Stimulated activated CD4-positive, alpha-beta T cell treated with anti-CD3 and anti-CD28 coated beads, TNF-alpha, amount 100 ng/mL, for 4 hours (primary cell): ENCODE measurements around the gene TACC3.

ENCODE experiments used
- DNase-seq, 3 experiments: peaks; one replicate each; pipeline ENCODE4 v3.0.0-alpha.2; 2020; ENCODE audit warnings: low read depth in 3 of 3

TACC3 gene

GRCh38 chr4:1760521-1761071 lies 39.3 kb downstream of the TACC3 start:
- no peak for DNase-seq

- no peak for DNase-seq
Measured at GRCh38 chr4:1761130-1761689, 39.9 kb downstream of the TACC3 start.

GRCh38 chr4:1762264-1763010 lies 41.1 kb downstream of the TACC3 start:
- DNase-seq = no peak

- DNase-seq = no peak
Measured at GRCh38 chr4:1763070-1763549, 41.8 kb downstream of the TACC3 start.

DNA sequence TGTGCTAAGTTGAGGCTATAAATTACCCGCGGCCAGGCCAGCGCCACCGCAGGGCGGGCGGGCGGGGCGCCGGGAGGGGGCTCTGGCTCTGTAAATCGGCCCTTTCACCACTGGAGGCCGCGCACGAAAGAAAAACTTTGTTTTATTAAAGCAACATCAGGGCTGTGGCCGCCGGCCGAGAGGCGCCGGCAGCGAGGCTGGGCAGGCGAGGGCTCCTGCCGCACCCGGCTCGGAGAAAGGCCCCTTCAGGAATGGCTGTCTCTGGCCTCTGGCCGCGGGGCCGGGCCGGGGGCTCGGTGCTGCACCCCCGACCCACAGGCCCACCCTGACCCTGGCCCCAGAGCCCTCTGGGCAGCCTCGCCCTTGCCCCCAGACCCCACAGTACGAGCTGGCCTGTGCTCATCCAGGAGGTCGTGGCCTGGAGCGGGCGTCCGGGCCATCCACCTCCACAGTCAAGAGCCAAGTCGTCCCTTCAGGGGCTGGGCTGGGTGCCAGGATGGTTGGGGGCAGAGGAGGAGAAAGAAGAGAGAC lies 42.3 kb downstream of the TACC3 start:
- no peak for DNase-seq

- no peak for DNase-seq
Measured at GRCh38 chr4:1764670-1765069, 43.3 kb downstream of the TACC3 start.

DNA sequence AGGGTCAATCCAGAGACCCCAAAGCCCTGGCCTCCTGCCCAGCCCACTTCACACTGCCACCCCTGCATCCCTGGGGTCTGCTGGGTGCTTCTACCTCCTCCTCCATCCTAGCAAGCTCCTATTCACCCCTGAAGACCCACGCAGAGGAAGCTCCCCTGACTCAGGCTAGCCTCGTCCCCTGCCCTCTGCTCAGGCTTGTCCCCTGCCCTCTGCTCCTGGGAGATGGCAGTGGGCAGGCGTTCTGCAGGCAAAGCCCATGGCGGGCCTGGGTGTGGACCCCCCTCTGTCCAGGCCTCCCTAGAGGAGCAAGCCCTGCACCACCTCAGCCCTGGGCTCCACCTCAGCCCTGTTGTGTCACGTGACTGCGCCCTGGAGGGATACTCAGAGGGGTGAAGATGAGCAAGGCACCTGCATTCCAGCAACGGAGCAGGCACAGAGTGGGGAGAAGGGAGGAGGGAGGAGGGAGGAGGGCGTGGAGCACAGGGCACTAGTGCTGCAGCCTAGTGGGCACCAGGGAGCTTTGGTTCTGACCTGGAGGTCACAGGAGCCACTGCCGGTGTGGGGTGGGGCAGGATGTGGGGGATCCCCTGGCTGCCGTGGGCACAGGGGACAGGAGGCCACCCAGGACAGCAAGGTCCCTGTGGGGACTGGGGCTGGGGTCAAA lies 44.2 kb downstream of the TACC3 start:
- no peak for DNase-seq

DNA sequence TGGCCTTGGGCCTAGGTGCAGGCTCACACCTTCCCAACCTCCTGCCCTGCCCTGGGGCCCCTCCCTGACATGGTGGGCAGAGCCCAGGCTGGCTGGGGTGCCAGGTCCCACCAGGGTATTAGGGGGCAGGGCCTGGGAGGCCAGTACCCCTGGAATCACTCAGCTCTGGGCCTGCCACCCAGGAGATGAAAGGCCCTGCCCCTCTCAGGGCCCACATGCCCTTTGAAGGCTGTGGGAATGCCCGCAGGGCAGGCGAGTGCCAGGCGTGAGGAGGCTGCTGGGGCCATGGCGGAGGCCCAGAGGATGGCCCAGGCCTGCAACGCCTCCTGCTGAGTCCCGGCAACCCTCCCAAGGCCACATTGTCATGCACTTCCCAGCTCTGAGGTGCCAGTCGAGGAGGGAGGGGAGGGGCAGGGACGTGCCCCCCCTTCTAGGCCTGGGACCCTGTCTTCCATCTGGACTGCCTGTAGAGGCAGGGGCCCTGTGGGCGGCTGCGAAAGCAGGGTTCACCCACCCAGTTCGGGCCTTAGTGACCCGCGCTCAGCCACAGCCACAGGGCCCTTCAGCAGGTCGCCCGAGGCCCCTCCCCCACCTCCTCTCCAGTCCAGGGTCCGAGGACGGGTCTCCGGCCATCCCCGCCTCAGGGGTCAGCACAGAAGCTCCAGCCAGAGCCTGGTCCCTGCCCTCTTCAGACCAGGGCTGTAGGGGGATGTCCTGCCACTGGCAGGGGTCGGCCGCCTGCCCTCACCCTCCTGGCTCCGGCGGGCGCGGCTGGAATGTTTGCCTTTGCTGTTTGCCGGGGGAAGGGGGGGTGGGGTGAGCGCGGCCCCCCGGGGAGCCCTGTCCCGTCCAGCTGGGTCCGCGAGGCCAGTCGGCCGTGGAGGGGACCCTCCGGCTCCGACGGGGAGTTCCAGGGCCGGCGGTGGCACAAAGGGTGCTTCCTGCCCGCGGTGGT lies 45.1 kb downstream of the TACC3 start:
- no peak for DNase-seq

DNA sequence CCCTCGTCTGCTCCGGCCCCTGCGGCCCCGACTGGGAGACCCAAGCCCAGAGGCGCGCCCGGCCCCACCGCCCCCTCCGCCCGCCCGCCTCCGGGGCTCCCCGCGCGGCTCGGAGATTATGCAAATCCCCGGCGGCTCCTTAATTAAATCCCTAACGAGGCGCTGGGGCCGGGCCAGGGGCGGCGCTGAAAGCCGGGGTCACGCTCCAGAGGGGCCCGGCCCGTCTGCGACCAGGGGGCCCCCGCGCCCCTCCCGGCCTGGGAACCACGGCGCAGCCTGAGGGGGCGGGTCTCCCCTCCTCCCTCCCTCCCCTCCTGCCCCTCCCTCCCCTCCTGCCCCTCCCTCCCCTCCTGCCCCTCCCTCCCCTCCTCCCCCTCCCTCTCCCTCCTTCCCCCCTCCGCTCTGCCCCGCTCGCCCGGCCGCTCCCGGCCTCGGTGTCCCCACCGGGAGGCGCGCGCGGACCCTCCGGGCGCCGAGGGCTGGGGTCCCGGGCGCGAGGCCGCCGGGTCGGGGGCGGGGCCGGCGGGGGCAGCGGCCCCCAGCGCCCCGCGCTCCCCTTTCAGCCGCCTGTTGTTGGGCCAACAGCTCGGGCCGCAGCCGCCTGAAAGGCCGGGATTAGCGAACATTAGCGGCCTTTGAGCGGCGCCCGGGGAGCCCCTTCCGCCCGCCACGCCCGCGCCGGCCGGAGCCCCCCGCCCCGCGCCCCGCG lies 45.9 kb downstream of the TACC3 start:
- no peak for DNase-seq

GRCh38 chr4:1767770-1768366 lies 46.5 kb downstream of the TACC3 start:
- no peak for DNase-seq

DNA sequence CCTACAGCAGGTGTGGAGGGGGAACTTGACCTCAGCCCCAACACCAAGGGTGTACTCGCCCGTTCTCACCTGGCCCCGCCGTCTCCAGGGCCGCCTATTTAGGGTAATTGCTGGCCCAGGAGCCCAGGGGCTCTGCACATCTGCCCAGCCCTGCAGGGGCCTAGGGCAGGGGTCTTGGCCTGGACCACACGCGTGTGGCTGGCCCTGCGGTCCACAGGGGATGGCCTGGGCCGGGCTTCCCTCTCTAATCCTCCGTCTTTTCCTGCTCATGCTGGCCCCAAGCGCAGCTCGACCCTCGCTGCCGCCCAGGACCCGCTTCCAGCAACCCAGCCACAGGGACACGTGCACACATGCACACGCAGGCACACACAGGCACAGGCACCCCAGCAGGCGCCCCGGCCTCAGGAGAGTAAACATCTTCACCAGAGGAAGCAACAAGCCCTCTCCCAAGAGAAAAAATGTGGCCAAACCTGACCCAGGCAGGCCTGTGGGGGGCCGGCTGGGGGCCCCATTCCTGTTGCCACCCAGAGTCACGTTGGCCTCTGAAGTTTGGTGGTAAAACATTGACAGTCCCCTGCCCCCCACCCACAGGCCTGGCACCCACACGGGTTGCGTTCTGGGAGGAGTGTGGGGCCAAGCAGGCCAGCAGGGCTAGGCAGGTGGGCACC lies 47.2 kb downstream of the TACC3 start:
- DNase-seq = no peak

DNA sequence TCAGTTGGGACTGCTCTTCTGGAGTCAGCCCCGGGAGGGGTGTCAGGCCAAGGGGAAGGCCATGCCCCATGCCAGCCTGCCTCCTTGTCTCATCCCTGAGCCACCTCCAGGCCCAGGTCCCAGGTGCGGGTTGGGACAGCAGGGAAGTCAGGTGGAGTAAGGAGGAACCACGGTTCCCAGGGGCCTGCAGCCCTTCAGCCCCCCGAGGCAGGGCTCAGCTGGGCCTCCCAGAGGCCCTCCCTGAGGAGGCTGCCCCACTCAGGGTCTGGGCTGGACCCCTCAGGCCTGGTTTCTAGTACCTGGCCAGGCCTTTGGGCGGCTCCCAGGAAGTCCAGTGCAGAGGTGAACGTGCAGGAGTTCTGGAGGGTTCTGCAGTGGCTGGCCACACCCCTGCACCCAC lies 48.4 kb downstream of the TACC3 start:
- no peak for DNase-seq

- DNase-seq = no peak
Measured at GRCh38 chr4:1770245-1770644, 48.9 kb downstream of the TACC3 start.

DNA sequence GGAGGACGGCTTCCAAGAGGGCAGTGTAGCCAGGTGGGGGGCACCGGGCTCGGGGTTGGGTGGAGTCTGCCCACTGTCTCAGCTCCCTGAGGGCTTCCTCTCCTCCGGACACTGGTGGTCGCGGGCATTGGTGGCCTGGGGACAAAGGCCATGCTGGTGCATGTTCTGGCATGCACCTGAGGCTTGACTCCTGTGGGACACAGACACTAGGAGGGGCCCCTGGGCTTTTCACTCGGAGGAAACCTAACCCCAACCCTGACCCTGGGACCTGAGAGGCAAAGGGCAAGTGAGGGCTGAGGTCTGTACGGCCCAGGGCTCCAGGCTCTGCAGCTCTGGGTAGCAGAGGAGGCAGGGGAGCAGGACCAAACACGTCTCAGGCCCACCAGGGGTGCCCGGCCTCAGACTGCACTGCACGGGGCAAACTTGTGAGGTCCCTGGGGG lies 49.5 kb downstream of the TACC3 start:
- DNase-seq = no peak

DNA sequence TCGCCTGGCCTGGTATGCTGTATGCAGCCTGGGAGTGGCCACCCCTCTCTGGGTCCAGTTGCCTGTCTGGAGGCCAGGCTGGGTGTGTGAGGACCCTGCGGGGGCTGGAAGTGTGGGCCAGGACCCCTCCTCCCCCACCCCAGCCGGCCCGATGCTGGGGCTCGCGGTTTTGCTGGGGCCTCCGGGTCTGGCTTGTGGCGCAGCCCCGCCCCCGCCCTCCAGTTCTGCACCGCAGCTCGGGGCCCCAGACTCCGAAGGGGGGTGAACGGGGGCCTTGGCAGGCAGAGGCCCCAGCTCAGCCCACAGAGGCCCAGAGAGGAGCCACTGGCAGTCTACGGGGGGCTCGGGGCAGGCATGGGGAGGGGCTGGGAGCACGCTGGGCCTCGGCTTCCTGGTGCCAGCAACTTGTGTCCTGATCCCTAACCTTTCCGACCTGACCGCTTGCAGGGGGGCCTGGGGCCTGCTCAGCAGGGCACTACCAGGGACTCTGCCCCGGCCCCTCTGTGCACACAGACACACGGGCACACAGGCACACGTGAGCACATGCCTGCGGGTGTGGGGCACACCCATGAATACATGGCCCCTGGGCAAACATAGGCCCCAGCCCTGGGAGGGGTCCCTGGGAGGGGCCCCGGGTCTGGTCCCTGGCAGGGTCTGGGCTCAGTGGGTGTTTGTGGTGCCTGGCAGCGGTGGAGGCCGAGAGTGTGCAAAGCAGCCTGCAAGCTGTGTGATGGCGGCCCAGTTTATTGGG lies 50.4 kb downstream of the TACC3 start:
- DNase-seq = no peak

DNA sequence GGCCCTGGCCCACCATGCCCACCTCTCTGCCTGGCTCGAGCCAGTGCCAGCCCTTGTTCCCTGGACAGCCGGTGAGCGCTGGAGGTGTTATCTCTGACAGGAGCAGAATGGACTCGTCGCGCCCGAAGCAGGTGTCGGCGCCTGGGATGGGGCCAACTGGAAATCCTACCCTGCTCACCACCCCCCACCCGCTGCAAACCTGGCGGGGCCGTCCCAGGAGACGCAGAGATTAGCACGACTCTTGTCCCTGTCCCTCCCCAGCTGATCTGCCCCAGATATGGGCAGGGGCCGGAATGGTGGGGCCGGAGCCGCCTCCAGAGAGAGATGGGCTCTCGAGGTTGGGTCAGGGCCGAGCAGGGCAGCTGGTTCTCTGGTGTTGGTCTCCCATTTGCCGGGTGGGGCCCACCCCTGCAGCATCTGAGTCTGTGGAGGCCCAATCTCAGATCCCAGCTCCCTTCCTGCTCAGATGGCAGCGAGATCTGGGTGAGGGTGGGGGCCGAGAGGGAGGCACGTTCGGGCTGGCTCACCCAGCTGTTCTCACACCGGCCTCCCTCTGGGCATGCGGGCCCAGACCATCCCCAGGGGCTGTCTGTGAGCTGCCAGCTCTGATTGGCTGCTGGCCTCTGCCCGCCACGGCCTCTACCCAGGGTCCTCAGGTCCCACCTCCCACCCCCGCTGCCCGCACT lies 51.7 kb downstream of the TACC3 start:
- no peak for DNase-seq

- DNase-seq = no peak
Measured at GRCh38 chr4:1773754-1774153, 52.4 kb downstream of the TACC3 start.

GRCh38 chr4:1775731-1776500 lies 54.6 kb downstream of the TACC3 start:
- DNase-seq = no peak
